GM18858 (cell line): ENCODE data around the gene LCA5.
A peak's percentile ranks its signal among the peaks of the same experiment; 100 is the strongest.
"Not testable (repeated sequence)": the region's sequence is repeated elsewhere in the genome, so short reads cannot be mapped to it uniquely, and the experiment has no call there.

ENCODE experiments used
- ATAC-seq: cut with Tn5 transposase; IDR thresholded peaks from one replicate; pipeline ENCODE4 v1.9.1; 2021; ENCODE audit not compliant: unreplicated experiment

LCA5 gene

DNA sequence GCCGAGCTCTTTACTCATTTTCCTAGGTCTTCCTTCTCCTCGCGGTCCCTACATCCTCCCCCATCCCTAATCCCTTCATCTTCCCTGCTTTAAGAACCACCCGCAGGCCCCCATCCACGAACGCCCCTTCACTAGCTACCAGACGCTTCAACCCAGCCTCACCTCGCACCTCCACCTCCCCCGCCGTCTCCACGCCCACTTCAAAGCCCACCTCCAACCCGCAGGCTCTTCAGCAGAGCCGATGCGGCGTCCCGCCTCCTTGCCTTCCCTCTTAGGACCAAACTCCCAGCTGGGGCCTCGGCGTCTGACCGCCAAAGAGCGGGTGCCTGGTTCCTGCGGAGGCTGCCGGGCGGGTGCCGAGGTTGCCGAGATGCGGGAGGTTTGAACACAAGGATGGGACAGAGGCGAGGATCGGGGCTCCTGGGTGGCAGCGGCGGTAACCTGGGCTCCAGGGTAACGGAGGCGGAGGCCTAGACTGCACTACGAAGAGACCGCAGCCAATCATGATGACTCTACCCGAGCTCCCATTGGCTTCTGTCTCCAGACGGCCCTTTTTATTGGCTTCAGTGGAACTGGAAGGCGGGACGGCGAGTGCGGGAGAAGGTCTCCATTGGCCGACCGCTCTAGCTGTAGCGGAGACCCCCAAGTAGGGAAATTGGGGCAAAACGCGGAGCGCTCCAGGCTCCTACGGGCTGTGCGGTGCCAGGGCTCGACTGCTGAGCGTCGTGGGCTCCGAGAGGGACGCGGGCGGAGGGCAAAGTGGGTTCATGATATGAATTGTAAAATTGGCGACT lies at the start of gene LCA5:
Gene LCA5, minus strand, starts transcription at position 477 of the 794 bp plus-strand sequence. CDS start 18,536 bp downstream, outside the sequence.
- peak; percentile 100 for ATAC-seq

DNA sequence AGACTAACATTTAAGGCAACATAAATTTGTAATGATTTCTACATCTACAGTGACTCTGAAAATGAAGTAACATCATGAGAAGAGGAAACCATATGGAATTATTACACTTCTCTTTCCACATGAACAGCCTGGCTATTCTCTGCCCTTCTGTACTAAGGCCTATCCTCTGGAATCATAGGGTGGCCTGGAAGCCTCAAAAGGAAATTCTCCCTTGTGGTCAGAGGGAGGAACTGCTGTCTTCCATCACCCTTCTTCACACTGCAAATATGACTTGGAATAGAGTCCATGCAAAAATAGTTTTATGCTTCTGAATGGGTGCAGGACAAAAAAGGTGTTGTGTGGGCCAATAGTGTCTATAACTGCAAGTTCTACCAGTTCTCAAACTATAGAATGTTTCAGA lies 49.3 kb upstream of the LCA5 start:
- ATAC-seq, result no peak

DNA sequence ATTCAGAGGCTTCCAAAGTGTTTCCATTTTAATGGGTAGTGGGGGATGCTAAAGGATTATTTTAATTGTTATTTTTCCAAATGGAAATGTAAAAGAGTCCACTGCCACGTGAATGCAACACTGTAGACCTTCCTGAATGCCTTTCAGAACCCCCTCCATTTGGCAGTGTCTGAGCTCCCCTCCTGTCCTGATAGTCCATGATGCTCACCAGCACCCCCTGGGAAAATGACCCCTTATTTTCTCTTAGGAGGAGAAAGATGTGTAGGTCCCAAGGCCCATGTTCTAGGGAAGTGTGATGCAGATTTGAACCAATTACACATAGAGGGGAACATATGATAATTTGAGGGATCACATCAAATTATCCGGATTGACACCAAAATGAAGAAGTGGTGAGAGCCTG lies 47.1 kb upstream of the LCA5 start:
- ATAC-seq, result no peak

DNA sequence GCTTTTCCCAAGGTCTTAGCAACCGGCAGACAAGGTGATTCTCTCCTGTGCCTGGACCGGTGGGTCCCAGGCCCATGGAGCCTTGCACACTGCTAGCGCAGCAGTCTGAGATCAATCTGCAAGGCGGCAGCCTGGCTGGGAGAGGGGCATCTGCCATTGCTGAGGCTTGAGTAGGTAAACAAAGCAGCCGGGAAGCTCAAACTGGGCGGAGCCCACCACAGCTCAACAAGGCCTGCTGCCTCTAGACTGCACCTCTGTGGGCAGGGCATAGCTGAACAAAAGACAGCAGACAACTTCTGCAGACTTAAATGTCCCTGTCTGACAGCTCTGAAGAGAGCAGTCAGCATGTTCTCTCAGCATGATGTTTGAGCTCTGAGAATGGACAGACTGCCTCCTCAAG lies 40.7 kb upstream of the LCA5 start:
- ATAC-seq, result not testable (repeated sequence)

DNA sequence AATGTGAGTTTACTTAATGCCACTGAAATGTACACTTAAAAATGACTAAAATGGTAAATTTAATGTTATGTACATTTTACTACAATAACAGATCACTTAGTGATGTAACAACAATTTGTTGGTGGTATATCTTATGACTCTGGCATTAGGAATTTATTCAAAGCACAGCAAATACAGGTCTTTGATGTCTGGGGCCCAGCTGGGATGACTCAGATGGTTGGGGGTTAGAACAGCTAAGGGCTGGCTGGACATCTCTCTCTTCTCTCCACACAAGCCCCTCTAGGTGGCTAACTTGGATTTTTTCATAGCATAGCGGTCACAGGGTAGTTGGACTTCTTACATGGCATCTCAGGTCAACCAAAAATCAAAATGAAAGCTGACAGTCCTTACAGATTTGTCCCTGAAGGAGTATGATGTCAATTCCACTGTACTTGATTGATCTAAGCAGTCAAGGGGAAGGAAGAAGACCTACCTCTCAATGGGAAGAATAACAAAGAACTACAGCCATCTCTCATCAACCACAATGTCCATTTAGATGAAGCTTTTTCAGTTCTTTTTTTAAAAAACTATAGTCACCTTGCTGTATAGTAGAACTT lies 37.5 kb upstream of the LCA5 start:
- no peak for ATAC-seq

DNA sequence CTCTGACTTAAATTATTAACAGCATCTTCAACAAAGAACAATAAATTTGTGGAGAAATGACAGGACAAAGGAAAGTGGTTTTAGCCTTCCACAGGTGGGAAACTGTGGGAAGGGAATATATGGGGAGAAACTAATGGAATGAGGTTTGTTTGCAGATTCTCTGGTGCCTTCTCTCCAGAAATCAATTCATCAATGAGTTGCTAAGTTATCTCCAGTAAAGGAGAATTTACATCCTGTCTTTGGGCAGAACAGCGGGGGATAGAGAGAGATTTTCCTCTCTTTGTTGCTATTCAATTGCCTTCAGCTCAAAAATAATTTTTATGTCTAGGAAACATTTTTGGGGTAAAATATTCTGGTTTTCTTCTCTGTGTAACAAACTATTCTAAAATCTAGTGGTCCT lies 36.9 kb upstream of the LCA5 start:
- no peak for ATAC-seq

DNA sequence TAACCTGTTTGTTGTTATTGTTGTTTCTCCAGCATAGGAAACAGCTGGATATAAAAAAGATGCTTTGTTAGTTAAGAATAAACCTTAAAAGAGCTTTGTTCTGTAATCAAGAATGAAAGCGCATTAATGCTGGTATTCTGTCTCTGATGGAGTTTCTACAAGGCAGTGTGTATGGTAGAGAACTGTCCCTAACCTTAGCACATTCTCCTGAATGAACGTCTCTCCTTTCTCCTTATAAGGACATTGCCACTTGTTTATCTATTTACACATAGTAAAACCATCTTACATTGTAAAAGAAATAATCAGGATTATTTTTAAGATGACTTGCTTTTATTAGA lies 33.8 kb upstream of the LCA5 start:
- peak; percentile 20 for ATAC-seq

DNA sequence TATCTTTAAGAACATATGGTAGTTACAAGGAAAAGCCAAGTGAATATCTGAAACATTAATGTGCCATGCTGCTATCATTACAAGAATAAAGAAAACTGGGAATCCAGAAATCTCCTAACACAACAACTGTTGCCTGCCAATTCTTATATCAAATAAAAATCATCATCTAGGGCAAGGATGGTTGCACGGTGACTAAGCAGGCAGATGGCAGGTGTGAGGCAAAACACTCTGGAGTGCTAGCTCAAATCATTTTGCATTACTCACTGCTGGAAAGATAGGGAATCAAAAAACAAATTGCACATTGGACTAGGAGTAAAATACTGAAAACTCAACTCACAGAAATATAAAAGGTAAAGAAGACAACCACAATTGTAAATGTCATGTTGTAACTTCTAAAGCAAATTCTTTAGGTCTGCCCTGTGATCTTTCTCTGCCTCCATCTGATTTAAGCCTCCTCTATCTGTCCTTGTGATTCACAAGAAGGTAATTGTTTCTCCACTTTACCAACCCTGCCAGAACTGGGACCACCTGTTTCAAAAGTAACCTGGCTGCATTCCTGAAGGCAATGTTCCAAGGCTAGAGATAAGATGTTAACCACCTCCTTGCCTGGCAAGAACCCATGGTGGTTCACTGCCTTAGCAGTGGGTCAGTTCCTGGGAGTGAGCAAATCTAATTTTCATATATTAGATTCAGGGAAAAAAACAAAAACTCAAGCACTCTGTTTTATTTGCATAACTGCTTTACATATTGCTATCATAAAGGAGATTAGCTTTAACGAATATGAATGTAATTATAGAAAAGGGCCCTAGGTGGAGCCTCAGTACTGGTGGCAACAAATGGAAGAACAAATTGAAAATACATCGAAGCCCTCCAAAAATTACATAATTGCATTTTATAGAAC lies 33.1 kb upstream of the LCA5 start:
- ATAC-seq, result peak; percentile 88

DNA sequence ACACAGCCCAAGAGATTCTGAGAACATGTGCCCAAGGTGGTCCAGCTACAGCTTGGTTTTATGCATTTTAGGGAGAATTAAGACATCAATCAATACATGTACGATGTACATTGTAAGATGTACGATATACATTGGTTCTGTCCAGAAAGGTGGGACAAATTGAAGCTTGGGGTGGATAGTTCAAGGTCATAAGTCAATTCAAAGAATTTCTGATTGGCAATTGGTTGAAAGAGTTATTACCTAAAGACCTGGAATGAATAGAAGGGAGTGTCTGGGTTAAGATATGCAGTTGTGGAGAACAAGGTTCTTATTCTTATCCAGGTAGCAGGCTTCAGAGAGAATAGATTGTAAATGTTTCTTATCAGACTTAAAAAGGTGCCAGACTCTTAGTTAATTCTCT lies 31.8 kb upstream of the LCA5 start:
- ATAC-seq, result no peak

DNA sequence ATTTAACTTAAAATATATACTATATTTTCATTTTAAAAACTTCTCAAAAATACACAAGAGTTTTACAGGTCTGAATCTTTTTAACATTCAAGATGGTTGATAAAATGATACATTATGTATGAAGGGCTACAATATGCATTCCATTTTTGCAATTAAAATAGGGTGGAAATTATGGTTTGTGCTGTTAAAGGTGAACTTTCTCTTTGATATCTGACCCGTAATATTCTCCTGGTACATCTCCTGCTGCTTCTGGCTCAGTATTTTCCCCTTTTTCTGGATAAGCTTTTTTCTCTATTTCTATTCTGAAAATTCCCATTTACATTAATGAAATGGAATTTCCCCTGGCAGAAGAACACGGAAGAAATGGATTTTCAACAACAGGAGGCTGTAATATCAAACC lies 27.4 kb upstream of the LCA5 start:
- no peak for ATAC-seq

DNA sequence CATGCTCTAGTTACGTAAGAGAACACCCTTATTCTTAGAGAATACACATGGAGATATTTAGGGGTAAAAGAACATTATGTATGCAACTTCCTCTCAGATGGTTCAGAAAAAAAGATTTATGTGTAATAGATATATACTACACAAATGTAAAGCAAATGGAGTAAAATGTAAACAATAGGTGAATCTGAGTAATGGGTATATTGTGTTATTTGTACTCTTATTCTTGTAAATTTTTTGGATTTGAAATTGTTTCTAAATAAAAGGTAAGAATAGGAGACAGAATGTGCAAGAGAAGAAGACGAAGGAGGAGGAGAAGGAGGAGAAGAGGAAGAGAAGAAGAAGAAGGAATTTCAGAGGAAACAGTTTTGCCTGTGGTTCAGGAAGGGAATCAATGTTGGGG lies 22.5 kb upstream of the LCA5 start:
- no peak for ATAC-seq

DNA sequence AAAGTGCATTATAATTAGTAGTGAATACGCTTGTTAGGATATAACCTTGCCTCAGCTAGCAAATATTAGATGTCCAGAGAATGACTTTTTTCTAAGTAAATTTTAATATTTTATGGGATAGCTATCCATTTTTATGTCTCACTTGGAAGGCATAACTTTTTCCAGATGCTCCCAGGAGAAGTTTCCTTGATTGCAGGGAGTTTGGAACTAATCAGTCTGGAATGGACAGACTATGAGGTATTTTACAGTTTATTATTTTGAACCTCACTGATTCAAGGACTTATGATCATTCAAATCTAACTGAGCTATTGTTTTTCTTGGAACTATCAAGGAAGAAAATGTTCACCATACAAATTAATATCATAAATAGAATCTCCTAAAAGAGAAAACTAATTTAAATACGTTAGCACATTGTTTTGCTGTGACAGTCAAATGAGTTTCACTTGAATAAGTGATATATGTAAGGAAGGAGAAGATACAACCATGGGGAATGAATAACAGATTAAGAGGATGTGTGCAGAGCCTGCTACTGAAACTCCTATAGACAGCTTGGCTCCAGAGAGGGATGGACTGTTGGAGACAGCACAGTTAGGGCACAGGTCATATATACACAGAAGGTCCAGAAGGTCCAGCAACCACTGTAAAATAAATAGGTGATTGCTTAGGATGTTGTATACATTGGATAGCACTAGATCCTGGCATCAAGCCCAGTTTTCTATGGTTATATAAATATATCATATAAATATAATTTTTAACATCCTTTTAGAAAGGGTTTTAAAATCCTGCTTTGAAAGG lies 20.6 kb upstream of the LCA5 start:
- no peak for ATAC-seq

DNA sequence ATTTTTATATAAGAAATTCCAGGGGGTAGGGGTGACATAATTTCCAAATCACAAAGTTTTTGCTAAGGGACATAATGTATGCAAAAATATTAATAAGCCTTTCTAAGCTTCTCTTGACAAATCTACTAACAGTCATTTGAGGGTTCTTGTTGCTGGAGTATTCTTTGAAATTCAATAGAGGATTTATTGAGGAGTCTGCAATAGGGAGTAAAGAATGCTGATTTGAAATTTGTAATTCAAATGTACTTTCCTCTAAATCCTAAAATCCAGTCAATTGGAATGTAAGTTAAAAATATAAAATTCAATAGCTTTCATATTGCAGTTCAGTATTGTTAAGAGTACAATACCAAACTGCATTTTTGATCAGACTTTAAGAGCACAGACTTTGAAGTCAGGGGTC lies 17.1 kb upstream of the LCA5 start:
- no peak for ATAC-seq

DNA sequence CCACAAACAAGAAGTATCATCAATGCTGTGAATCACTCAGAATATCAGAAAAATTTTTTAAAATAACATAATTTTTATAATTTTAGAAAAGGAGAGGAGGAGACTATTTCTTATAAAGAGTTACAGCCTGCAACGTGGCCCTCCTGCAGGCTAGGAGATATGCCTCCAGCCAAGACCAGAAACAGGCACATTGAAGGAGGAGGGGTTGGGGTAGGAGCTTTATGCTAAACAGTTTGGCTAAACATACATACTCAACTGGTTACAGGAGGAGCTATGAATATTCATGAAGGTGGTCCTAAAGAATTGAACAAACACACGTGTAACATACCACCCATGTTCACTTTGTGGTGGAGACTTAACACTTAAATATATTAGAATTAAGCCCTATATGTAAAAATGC lies 14.2 kb upstream of the LCA5 start:
- no peak for ATAC-seq

DNA sequence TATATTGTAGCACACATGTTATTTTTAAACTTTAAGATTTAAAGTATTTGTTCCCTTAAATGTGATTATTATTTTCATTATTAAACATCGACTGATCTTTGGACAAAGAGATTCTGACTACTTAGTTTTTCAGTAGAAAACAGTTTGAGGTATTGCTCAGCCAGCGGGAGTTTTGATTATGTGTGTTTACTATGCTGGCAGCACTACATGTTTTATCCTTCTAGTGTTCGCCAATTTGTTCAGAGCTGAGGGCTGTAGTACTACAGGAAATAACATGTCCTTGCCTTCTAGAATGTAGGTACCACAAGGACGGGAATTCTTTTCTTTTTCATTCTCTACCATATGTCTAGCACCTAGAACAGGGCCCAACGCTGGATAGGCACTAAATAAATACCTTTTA lies 11.1 kb upstream of the LCA5 start:
- no peak for ATAC-seq

DNA sequence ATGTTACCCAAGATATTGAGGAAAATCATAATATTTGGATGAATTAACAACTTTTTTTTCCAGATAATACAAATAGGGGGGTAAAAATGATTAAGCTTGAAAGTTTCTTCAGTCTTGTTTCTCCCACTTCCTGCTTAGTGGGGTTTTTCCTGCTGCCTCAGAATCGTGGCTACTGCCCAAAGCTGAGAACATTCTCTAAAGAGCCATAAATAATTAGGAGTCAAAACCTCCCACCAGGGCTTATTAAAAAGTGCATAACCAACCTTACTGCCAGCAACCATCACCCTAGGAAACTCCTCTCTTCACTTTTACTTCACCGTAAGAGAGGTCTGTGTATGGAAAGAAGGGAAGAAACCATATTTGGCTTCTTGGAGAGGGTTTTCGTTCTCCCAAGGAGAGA lies 9.0 kb upstream of the LCA5 start:
- no peak for ATAC-seq

DNA sequence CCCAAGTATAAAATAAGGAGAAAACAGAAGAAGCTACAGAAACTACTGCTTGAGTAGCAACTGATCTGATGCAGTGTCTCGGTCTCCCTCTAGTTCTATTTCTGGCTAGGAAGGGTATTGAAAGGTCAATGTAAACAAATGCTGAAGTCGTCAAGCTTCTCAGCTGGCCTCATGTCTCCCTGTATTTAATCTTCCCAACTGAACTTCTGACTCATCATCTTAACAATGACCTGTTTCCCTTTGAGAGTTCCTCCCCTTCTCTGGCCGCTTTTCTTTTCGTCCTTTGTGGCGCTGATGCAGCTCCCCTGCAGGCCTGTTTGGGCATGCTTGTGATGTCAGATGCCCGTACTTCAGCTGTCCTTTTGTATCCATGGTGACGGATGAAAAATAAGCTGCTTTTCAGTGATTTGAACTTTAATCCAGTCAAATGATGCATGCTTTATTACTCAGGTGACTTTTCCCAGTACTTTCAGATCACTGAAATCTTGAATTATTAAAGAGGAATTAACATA lies 7.8 kb upstream of the LCA5 start:
- ATAC-seq, result peak; percentile 81

DNA sequence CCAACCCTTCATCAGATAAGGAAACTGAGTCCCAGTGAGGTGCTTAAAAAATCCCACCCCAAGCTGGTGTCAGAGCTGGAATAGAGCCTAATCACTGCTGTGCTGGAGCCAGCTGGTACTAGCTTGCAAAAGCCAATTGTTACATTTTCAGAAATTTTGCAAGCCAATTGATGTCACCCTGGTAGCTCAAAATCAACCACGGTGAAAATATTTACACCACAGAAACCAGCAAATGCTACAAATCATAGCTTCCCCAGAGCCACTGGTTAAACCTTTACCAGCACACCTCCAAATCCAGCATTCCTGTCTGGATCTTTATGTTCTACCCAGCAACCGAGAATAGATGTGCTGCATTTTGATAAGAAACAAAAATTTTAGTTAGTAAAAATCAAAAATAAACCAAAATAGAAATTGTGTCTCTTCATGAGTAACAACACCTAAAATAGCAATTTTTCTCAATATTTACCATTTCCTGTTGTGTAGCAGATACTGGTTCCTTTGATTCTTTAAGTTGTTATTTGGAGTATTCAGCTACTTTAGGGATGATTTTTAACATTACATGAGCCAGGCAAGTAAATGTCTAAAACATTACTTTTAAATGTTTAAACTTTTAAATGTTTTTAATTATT lies 7.2 kb upstream of the LCA5 start:
- ATAC-seq, result peak; percentile 39

DNA sequence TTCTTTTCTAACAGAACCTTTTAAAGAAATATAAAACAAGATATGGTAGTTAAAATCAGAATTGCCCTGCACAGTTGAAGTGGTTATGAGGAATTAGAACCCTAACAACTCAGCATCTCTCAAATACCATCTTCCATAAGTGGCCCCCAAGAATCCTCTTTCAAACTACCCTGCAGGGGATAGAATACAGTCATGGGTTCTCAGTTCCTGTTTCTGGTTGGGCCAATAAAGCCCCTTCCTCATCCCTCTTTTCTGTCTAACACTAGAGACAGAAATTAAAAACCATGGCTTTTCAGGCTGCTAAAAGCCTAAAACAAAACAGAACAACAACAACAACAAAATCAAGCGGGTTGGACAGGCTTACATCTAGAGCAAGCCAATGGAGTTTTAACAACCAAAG lies 6.7 kb upstream of the LCA5 start:
- peak; percentile 15 for ATAC-seq

DNA sequence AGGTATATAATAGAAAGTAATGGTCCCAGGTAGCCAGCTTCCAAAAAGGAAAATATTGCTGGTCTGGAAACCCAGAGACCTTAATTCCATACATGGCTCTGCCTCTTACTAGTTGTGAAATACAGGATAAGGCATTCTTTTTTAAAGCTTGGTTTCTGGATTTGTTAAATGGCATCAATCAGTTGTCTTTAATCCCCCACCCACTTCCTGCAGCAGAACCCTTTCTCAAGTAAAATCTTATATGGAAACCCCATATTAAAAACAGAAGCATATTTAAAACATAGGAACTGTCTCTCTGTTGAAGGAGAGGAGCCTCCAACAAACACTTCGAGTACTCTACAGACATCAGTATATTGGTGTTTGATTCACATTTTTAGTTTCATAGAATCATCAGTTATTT lies 6.2 kb upstream of the LCA5 start:
- ATAC-seq, result no peak
